Measurements from ENCODE around the gene GNAT2. TPM values are rescaled to one million over a fixed set of nuclear protein-coding genes. Genes with fewer than 3 reads are reported as not detected.
A peak's percentile ranks its signal among the peaks of the same experiment; 100 is the strongest.

GNAT2 gene
- total RNA-seq, 1 donor: 0.27 TPM

DNA sequence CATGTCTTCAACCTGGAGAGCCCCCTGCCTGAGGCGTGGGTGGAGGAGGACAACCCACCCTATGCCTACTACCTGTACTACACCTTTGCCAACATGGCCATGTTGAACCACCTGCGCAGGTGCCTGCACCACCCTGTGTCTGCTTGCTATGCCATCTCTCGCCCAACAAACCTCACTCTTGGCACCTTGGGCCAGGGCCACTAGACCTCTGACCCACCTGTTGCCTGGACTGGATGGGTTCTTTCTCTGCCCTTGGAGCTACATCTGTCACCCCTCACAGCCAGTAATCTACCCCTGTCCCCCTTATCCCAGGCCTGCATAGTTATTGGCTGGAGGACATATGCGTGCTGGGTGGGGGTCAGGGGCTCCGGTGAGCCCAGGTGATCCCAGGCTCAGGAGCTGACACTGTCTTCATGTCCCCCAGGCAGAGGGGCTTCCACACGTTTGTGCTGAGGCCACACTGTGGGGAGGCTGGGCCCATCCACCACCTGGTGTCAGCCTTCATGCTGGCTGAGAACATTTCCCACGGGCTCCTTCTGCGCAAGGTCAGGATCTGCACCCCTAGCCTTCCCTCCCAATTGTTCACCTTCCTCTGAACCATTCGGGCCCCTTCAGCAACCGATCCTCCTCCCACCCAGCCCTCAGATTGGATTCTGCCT is 10.1 kb upstream of the GNAT2 start:
- no peak for DNase-seq (ENCODE audit: low read depth in 2 of 3, low spot score in 2 of 3)

DNA sequence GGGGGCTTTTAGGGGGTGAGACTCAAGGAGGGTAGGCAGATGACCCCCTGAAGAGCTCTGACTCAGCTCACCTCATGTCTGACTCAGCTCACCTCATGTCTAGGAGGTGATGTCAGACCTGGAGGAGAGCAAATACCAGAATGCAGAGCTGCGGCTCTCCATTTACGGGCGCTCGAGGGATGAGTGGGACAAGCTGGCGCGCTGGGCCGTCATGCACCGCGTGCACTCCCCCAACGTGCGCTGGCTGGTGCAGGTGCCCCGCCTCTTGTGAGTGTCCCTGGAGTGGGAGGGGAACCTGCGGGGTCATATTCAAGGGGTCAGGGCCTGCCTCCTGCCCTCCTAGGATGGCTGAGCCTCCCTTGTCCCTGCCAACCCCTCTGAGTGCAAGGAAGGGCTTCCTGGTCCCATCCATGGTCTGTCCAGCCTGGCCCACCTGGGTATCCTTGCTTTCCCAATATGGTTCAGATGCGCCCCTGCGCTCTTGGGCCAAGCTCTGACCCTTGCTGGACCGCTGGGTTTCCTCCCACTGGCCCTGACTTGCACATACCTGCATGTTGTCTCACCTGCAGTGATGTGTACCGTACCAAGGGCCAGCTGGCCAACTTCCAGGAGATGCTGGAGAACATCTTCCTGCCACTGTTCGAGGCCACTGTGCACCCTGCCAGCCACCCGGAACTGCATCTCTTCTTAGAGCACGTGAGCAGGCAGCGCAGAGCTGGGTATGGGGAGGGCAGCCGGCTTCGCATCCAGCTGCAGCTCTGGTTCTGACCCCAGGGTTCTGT is 9.3 kb upstream of the GNAT2 start:
- no peak for DNase-seq (ENCODE audit: low read depth in 2 of 3, low spot score in 2 of 3)

DNA sequence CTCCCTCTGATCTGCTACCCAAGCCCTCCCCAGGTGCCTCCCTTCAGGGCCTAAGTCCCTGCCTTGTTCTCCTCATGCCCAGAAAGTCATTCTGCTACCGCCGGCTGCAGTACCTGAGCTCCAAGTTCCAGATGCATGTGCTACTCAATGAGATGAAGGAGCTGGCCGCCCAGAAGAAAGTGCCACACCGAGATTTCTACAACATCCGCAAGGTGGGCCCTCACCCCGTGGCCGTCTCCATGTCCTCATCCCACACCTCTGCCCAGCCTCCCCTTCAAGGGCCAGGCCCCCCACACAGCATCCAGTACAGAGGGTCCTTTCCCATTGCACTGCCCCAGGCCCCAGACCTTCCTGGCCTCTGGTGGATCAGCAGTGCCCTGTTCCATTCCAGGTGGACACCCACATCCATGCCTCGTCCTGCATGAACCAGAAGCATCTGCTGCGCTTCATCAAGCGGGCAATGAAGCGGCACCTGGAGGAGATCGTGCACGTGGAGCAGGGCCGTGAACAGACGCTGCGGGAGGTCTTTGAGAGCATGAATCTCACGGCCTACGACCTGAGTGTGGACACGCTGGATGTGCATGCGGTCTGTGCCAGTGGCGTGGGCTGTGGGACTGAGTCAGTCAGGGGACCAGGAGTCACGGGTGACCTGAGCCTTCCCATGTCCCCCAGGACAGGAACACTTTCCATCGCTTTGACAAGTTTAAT is 8.4 kb upstream of the GNAT2 start:
- DNase-seq (ENCODE audit: low read depth in 2 of 3, low spot score in 2 of 3): no peak

DNA sequence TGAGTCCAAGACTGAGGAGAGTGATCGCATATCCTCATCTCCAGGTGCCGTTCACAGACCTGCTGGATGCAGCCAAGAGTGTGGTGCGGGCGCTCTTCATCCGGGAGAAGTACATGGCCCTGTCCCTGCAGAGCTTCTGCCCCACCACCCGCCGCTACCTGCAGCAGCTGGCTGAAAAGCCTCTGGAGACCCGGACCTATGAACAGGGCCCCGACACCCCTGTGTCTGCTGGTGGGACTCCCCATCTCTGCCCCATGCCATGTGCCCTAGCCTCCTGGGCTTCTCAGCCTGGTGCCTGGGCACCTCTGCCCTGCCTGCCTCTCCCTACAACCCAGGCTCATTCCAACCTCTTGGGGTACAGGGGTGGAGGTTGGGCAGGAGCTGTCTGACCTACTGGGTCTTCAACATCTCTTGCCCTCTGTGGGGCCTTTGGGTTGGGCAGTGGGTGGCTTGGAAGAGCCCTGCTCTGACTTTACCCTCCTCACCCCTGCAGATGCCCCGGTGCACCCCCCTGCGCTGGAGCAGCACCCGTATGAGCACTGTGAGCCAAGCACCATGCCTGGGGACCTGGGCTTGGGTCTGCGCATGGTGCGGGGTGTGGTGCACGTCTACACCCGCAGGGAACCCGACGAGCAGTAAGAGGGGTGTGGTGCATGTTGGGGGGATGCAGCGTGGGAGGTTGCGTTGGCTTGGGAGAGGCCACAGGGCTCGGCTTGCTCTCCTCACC is 7.4 kb upstream of the GNAT2 start:
- DNase-seq (ENCODE audit: low read depth in 2 of 3, low spot score in 2 of 3): no peak

DNA sequence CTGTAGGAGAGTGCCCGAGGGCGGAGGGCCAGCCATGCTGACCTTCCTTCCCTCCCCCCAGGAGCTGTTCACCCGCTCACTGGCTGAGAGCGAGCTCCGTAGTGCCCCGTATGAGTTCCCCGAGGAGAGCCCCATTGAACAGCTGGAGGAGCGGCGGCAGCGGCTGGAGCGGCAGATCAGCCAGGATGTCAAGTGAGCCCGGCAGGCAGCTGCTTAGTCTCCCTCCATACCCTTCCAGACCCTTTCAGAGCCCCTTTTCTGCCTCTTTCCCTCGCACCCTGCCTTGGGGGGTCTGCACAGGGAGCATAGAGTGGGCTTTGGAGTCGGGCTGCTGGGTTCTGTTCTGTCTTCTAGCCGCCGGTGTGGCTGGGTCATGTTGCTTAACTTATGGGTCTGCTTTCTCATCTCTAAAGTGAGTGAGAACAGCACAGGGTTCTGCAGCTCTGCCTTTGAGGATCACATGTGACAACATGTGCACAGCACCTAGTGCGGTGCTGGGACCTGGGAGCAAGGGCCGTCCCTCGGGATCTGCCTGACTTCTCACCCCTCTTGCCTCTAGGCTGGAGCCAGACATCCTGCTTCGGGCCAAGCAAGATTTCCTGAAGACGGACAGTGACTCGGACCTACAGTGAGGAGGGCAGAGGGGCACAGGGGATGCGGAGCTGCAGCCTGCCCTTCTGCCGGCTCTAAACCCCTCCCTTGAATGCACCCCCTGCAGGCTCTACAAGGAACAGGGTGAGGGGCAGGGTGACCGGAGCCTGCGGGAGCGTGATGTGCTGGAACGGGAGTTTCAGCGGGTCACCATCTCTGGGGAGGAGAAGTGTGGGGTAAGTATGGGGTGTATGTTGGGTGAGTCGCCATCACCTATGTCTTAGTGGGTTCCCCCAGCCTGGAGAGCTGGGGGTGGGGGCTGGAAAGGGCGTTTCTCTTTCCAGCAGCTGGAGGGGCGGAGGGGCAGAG is 6.5 kb upstream of the GNAT2 start:
- no peak for DNase-seq (ENCODE audit: low read depth in 2 of 3, low spot score in 2 of 3)

DNA sequence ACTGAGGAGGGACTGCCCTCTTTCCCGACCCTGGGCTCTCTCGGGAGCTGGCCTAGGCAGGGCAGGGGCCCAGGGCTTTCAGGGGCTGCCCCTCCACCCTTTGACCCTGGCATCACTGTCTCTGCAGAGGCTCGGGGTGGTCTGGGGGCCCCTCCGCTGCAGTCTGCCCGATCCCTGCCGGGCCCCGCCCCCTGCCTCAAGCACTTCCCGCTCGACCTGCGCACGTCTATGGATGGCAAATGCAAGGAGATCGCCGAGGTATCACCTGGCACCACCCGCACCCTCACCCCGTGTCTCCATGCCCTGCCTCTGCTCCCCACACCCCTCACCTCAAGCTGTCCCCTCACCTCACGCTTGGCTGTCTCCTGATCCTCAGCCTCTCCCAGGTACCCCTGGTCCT is 5.8 kb upstream of the GNAT2 start:
- DNase-seq (ENCODE audit: low read depth in 2 of 3, low spot score in 2 of 3): no peak

DNA sequence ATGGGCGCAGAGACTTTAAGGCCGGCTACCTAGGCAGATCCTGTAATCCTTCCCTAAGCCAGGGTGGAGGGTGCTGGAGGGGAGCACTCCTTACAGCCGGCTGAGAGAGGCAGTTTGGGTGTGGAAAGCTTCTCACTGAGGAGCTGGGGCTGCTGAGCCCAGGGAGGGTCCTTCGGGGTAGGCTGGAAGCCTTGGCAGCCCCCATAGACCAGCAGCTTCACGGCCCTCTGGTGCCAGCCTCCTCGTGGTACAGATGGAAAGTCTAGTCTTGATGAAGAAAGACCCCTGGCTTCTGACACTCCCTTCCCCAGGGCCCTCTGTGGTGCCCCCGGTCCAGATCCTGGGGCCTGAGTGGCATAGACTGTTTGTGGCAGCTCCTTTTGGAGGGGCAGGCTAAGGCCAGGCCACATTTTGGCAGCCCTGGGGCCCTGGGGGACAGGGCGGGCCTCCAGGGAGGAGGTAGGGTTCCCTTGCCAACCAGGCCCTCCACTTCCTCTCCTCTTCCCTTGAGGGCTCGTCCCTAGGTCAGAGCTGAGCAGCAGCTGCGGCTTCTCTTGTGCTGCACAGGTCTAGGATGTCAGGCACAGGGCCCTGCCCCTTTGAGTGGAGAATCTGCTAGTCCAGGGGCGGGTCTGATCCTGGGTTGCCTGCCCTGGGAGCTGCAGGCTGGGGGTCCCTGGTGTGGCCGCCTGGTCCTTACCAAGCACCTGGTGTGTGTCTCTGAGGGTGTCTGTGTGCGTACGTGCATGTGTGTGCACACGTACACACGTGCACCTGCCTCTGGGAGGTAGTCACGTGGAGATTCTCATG is 5.0 kb upstream of the GNAT2 start:
- peak in 1 of 3 donors; percentile 60 for DNase-seq (ENCODE audit: low read depth in 2 of 3, low spot score in 2 of 3)

DNA sequence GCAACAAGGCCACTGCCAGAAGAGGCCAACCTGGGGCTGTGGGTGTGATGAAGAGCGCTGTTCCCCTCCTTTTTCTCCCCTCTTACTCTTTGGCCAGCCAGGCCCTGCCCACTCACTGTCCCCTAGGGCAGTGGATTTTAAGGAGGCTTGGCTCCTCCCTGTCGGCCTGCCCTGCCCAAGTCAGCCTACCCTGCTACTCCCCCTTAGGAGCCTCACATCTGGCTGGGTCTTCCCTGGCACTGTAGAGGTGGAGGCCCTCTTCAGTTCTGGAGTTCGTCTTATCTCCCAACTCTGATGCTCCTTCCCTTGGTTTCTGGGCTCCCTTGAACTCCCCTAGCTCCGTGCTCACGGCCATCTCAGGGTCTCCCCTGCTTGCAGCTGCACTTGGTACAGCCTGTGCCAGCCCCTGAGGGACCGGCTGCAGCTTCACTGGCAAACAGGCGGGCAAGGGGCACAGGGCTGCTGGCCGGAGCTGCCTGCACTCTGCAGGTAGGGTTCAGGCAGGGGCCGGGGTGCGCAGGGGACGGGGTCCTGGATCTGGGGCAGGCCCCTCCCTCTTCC is 4.3 kb upstream of the GNAT2 start:
- DNase-seq (ENCODE audit: low read depth in 2 of 3, low spot score in 2 of 3): peak in 1 of 3 donors; percentile 49

DNA sequence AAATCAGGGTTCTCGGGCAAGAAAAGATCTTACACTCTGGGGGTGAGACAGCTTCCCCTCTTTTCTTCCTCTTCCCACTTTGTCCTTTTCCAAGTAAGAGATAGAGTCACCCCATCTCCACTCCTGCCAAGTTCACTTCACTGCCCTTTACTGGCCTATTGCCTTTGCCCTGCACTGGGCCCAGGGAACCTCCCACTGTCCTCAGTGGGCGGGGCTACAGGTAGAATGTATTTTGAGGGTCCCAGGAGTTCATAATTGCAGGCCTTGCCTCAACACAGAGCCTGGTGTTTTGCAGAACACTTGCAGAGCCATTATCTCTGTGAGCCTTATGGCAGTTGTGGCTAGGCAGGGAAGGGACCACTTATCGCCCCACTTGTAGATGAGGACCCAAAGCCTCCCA is 3.5 kb upstream of the GNAT2 start:
- DNase-seq (ENCODE audit: low read depth in 2 of 3, low spot score in 2 of 3): no peak

DNA sequence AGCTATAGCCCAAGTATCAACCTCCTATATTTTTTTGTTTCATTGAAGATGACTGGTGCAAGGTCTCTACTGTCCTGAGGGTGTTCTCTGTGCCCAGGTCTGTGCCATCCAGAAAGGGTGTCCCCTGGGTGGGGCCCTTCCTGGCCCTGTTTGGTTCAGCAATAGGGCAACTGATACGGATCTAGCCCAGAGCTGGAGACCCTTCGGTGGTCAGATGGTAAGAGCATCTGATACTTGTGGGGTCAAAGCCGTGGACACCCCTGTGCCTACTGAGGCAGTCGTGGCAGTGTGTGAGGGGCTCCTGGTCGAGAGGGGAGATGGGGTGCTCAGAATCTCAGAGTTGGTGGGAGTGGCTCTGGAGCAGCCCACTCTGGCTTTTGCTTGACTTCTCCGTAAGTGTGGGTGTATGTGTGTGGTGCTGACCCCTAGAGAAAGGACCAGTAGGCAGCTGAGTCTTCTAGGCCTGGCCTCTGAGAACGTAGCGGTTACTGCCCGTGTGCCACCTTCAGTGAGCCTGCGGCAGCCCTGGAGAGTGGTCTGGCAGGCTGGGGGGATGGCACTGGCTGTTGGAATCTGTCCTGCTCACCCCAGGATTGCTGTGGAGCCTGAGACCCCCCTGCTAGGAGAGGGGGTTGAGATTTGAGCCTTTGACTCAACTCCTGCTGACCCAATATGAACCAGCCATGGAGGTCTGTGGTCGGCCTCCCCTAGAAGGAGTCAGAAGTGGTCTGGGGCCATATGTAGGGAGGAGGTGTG is 2.9 kb upstream of the GNAT2 start:
- no peak for DNase-seq (ENCODE audit: low read depth in 2 of 3, low spot score in 2 of 3)

DNA sequence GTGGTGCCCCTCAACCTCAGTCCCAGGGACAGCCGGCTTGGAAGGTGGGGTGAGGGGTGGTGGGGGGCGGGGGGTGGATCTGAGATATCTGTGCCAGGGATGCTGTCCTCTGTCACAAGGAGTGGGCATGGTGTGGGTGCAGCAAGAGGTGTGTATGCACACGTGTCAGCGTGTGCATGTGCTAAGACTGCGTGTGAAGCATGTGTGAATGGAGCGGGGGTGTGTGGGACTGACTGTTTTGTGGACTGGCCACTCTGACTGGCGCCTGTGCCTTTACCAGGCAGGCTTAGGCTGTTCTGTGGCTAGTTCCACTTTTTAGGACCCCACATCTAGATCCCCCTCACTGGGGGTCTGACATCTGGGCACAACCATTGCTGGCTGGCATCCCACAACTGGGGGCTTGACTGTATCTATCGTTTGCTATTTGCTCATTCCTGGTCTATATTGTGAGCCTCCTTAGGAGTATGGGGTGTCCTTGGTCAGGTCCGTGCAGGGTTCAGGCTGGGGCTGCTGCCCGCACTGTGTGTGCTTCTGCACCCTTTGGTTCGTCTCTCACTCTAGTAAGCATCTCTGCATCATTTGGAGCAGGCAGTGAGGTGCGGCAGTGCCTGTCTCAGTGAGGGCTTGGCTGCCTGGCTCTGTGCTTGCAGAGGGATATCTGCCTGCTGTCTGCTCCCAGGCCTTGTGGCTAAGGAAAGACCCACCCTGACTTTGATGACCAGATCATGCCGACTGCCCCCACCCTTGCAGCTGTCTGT is 2.1 kb upstream of the GNAT2 start:
- DNase-seq (ENCODE audit: low read depth in 2 of 3, low spot score in 2 of 3): no peak

DNA sequence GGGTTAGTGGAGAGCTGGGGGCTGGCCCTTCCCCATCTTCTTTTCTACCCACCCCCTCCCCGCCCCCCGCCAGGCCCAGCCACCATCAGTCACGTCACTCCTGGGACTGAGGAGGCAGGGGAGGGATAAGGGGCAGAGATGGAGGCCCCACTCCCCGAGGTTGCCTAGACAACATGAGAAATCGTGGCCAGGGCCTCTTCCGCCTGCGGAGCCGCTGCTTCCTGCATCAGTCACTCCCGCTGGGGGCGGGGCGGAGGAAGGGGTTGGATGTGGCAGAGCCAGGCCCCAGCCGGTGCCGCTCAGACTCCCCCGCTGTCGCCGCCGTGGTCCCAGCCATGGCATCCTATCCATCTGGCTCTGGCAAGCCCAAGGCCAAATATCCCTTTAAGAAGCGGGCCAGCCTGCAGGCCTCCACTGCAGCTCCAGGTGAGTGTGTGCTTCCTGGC is 1.4 kb upstream of the GNAT2 start:
- peak; percentile 79 to 99 (median 98) for DNase-seq (ENCODE audit: low read depth in 2 of 3, low spot score in 2 of 3)

DNA sequence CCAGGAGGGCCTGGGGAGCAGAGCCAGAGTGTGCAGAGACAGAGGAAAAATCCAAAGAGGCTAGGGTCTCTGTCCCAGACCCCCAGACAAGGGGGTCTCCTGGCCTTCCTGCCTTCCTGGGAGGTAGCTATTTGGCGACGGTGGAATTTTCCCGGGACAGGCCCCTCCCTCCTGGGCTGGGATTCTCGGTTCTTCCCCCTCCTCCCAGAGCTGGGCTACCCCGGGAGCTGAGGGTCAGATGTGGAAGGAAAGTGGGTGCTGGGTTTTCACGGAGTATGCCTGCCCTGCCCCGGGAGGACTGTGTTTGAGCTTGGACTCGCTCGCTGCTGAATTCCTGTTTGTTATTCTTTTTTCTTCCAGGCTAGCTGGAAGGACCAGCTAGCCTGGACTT is 980 bp upstream of the GNAT2 start:
- DNase-seq (ENCODE audit: low read depth in 2 of 3, low spot score in 2 of 3): no peak

DNA sequence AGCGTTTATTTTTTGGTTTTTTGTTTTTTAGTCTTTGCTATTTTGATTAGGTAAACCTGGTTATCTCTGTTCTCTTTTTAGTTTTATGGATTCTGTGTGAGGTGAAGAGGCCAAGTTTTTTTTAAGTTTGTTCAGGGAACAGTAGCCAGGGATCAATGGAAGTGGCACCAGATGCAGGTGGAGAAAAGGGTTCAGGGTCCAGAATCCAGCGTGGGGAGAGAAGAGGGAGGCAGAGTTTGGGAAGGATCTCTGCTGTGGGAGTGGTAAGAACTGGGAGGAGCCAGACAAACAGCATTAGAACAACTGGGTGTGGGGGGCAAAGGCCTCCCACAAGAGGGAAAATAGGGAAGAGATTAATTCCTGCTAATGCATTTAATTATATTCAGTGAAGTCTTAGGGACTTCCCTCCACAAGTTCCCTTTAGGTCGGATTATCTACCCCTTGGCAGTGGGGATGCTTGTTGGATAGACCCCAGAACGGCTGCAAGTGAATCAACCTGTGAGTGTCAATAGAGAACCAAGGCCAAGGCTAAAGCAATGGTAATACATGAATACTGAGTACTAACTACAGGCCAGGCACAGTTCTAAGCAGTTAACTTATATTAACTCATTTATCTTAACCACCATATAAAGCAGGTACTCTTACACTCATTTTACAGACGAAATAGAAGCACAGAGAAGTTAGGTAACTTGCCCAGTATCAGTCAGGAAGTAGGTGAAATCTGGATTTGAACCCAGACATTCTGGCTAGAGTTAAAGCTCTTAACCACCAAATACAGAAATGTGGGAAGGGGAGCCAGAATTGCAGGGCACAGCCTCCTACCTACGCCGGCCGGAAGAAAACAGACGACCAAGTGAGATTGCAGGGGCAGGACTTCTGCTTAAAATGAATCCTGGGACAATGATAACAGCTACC is 498 bp downstream of the GNAT2 start:
- no peak for DNase-seq (ENCODE audit: low read depth in 2 of 3, low spot score in 2 of 3)

DNA sequence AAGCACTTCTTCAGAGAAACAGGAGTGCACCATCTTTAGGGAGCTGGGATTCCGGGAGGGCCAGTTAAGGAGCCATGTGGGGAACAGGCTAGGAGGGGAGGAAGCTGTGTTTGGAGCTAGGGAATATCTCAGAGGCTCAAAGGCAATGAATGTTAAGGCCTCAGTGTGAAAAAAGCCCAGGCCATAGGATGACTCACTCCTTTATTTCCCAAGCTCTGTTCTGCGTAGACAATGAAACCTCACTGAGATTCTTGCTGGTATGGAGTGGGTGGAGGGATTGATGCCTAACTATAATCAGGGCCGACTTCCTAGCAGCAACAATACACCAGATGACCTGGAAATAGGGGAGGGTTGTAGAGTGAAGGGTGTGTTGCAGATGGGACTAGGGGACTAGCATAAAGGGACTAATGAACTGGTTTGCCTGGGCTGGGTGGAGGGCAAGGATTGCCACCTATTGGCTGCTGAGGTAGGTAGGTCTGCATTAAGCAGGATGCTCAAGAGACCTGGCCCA is 2.1 kb downstream of the GNAT2 start:
- DNase-seq (ENCODE audit: low read depth in 2 of 3, low spot score in 2 of 3): no peak

DNA sequence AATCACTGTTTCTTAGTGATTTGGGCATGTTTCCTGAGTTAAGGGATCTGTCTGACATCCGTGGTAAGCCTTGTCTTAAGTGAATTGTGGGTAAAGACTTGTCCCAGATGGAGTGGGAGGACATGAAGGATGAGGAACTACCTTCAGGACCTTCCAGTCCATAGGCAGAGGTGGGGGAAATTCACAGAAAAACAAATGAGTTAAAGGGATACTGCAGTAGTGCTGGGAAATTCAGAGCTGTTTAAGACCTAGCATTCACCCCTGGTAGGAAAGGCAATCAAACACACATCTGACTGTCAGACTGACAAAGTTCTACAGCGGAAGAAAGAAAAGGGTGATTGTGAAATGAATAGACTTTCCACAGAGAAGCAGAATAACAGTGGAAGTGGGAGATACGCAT is 3.0 kb downstream of the GNAT2 start:
- DNase-seq (ENCODE audit: low read depth in 2 of 3, low spot score in 2 of 3): no peak
